M059J (cell line): ENCODE results near the gene ZBTB11. TPM values are rescaled to one million over a fixed set of nuclear protein-coding genes. Genes with fewer than 3 reads are reported as not detected.
"Not testable (repeated sequence)": the region's sequence is repeated elsewhere in the genome, so short reads cannot be mapped to it uniquely, and the experiment has no call there.

Source experiments
- DNase-seq: peaks from one replicate; pipeline ENCODE4 v3.0.0-alpha.2; 2012; ENCODE audit warnings: low read depth
- total RNA-seq: library from RNA; depleted of rRNA; stranded (reverse); fragments of >200 nt; shearing (Covaris generic); gene quantifications from 2 replicates; pipeline ENCODE4 v1.2.3, GENCODE V29; 2014

The ZBTB11 gene
- total RNA-seq, 1 experiment from 2014 or later = 24.8 TPM

- DNase-seq = not testable (repeated sequence)
Measured at GRCh38 chr3:101691685-101692671, 15.0 kb upstream of the ZBTB11 start.

- peak; percentile 7 for DNase-seq
Measured at GRCh38 chr3:101690972-101691371, 14.0 kb upstream of the ZBTB11 start.

GRCh38 chr3:101689286-101689685 is 12.4 kb upstream of the ZBTB11 start:
- no peak for DNase-seq

GRCh38 chr3:101687142-101687931 is 10.4 kb upstream of the ZBTB11 start:
- peak; percentile 63 for DNase-seq

- DNase-seq = peak; percentile 44
Measured at GRCh38 chr3:101685870-101686307, 9.0 kb upstream of the ZBTB11 start.

GRCh38 chr3:101685050-101685400 is 8.1 kb upstream of the ZBTB11 start:
- no peak for DNase-seq

- DNase-seq = peak; percentile 7
Measured at GRCh38 chr3:101680466-101680865, 3.5 kb upstream of the ZBTB11 start.

GRCh38 chr3:101678837-101679236 is 1.9 kb upstream of the ZBTB11 start:
- peak; percentile 9 for DNase-seq

GRCh38 chr3:101677436-101678286 is 729 bp upstream of the ZBTB11 start:
- DNase-seq = no peak

GRCh38 chr3:101676216-101676764 is 642 bp downstream of the ZBTB11 start:
- DNase-seq = peak; percentile 98

- no peak for DNase-seq
Measured at GRCh38 chr3:101675709-101676215, 1.2 kb downstream of the ZBTB11 start.

- no peak for DNase-seq
Measured at GRCh38 chr3:101674518-101674917, 2.4 kb downstream of the ZBTB11 start.

- DNase-seq = no peak
Measured at GRCh38 chr3:101673953-101674352, 3.0 kb downstream of the ZBTB11 start.

GRCh38 chr3:101671014-101671413 is 5.9 kb downstream of the ZBTB11 start:
- no peak for DNase-seq

GRCh38 chr3:101667844-101668243 is 9.1 kb downstream of the ZBTB11 start:
- DNase-seq = no peak

- no peak for DNase-seq
Measured at GRCh38 chr3:101667331-101667730, 9.6 kb downstream of the ZBTB11 start.

- DNase-seq = no peak
Measured at GRCh38 chr3:101665851-101666250, 11.1 kb downstream of the ZBTB11 start.

- no peak for DNase-seq
Measured at GRCh38 chr3:101665357-101665756, 11.6 kb downstream of the ZBTB11 start.

- no peak for DNase-seq
Measured at GRCh38 chr3:101660714-101661113, 16.2 kb downstream of the ZBTB11 start.

GRCh38 chr3:101656651-101657050 is 20.3 kb downstream of the ZBTB11 start:
- no peak for DNase-seq

- peak; percentile 83 for DNase-seq
Measured at GRCh38 chr3:101646726-101647125, 30.2 kb downstream of the ZBTB11 start.
